NCI-H2107 (cell line): ENCODE results near the gene WNT7B.

ENCODE experiments used
- DNase-seq: peaks from one replicate; lab custom pipeline; 2025; lab: John Stamatoyannopoulos, UW

WNT7B gene

GRCh38 chr22:45906946-45907345 is 70.0 kb downstream of the WNT7B start:
- no peak for DNase-seq

GRCh38 chr22:45905924-45906865 is 70.8 kb downstream of the WNT7B start:
- no peak for DNase-seq

GRCh38 chr22:45905326-45905923 is 71.5 kb downstream of the WNT7B start:
- DNase-seq, result no peak

- DNase-seq, result no peak
Measured at GRCh38 chr22:45904236-45904635, 72.7 kb downstream of the WNT7B start.

GRCh38 chr22:45903355-45904135 is 73.4 kb downstream of the WNT7B start:
- no peak for DNase-seq

- DNase-seq, result no peak
Measured at GRCh38 chr22:45897736-45898135, 79.2 kb downstream of the WNT7B start.

GRCh38 chr22:45896964-45897538 is 79.9 kb downstream of the WNT7B start:
- DNase-seq, result no peak

GRCh38 chr22:45896153-45896951 is 80.6 kb downstream of the WNT7B start:
- no peak for DNase-seq

- no peak for DNase-seq
Measured at GRCh38 chr22:45895436-45896152, 81.4 kb downstream of the WNT7B start.

GRCh38 chr22:45893516-45893915 is 83.4 kb downstream of the WNT7B start:
- no peak for DNase-seq

- no peak for DNase-seq
Measured at GRCh38 chr22:45892681-45893461, 84.1 kb downstream of the WNT7B start.

- no peak for DNase-seq
Measured at GRCh38 chr22:45891996-45892621, 84.9 kb downstream of the WNT7B start.

- no peak for DNase-seq
Measured at GRCh38 chr22:45891471-45891995, 85.4 kb downstream of the WNT7B start.

- DNase-seq, result no peak
Measured at GRCh38 chr22:45891021-45891421, 85.9 kb downstream of the WNT7B start.

GRCh38 chr22:45890351-45890635 is 86.7 kb downstream of the WNT7B start:
- DNase-seq, result no peak

GRCh38 chr22:45889539-45890350 is 87.2 kb downstream of the WNT7B start:
- DNase-seq, result no peak

GRCh38 chr22:45889093-45889538 is 87.8 kb downstream of the WNT7B start:
- no peak for DNase-seq
